Activated CD8-positive, alpha-beta memory T cell treated with anti-CD3 and anti-CD28 coated beads for 36 hours (primary cell): ENCODE measurements around the gene RNU1-3. TPM values are rescaled to one million over a fixed set of nuclear protein-coding genes. Genes with fewer than 3 reads are reported as not detected.
"Not testable (repeated sequence)": the region's sequence is repeated elsewhere in the genome, so short reads cannot be mapped to it uniquely, and the experiment has no call there.

Experiments used
- CTCF ChIA-PET: fragments of 350-600 bp; sonication (Branson Sonifier 250); formaldehyde crosslinking; loops from one replicate; lab custom pipeline; 2021; ENCODE audit warnings: antibody characterized with exemption; lab: Charles Lee
- POLR2A ChIA-PET: fragments of 350-600 bp; sonication (Branson Sonifier 250); formaldehyde crosslinking; loops from one replicate; lab custom pipeline; 2021; ENCODE audit warnings: antibody characterized with exemption; lab: Charles Lee
- total RNA-seq, 2 experiments: library from RNA; stranded (reverse); gene quantifications; one replicate each; pipeline ENCODE4 v1.2.3, GENCODE V29; 2021

RNU1-3 gene
- total RNA-seq, 2 experiments from 2014 or later, result 907 to 1,003 TPM

- POLR2A ChIA-PET, result interaction anchor here (0.6 kb wide), 1 partner anchor 269 kb away, joined by 3 read pairs; no protein-coding TSS in a partner anchor
- CTCF ChIA-PET, result no interaction called here
These were observed 38.2 kb downstream of the RNU1-3 start for GRCh38 chr1:16628361-16629111.

GRCh38 chr1:16626409-16626983 is 40.3 kb downstream of the RNU1-3 start:
- POLR2A ChIA-PET, result not testable (repeated sequence)
- CTCF ChIA-PET, result interaction anchor here (1.1 to 1.5 kb wide), 2 partner anchors 11 to 82 kb away, joined by 3 to 5 read pairs; no protein-coding TSS in a partner anchor

- CTCF ChIA-PET, result interaction anchor here (1.0 to 1.5 kb wide), 7 partner anchors 10 to 85 kb away, joined by 3 to 7 read pairs (median 4); partner anchors contain the start of gene NBPF1
- POLR2A ChIA-PET, result no interaction called here
These were observed 41.0 kb downstream of the RNU1-3 start for GRCh38 chr1:16625497-16626408.

- POLR2A ChIA-PET, result not testable (repeated sequence)
- CTCF ChIA-PET, result interaction anchor here (0.7 to 1.5 kb wide), 5 partner anchors 11 to 87 kb away, joined by 3 to 7 read pairs (median 4); partner anchors contain the start of gene NBPF1
These were observed 42.7 kb downstream of the RNU1-3 start for GRCh38 chr1:16623812-16624719.

GRCh38 chr1:16623337-16623736 is 43.4 kb downstream of the RNU1-3 start:
- CTCF ChIA-PET, result interaction anchor here (1.3 to 3.4 kb wide), 2 partner anchors 11 to 86 kb away, joined by 3 to 21 read pairs; partner anchors contain the start of gene NBPF1
- POLR2A ChIA-PET, result not testable (repeated sequence)

GRCh38 chr1:16621681-16622315 is 45.0 kb downstream of the RNU1-3 start:
- POLR2A ChIA-PET, result interaction anchor here (1.4 kb wide), 1 partner anchor 283 kb away, joined by 5 read pairs; no protein-coding TSS in a partner anchor
- CTCF ChIA-PET, result interaction anchor here (0.8 to 3.4 kb wide), 10 partner anchors 9 to 320 kb away, joined by 3 to 21 read pairs (median 6); partner anchors contain the start of genes NBPF1 and NECAP2

- POLR2A ChIA-PET, result interaction anchor here (0.7 to 1.4 kb wide), 2 partner anchors 275 to 283 kb away, joined by 3 to 5 read pairs; no protein-coding TSS in a partner anchor
- CTCF ChIA-PET, result interaction anchor here (0.6 to 3.4 kb wide), 18 partner anchors 9 to 375 kb away, joined by 3 to 21 read pairs (median 4); partner anchors contain the start of genes NBPF1 and NECAP2
These were observed 45.5 kb downstream of the RNU1-3 start for GRCh38 chr1:16621300-16621658.

- ChIA-PET POLR2A (interaction anchor here (1.4 kb wide), 1 partner anchor 285 kb away, joined by 5 read pairs; no protein-coding TSS in a partner anchor), CTCF (interaction anchor here (0.9 to 3.4 kb wide), 6 partner anchors 8 to 91 kb away, joined by 4 to 21 read pairs (median 6); partner anchors contain the start of gene NBPF1)
These were observed 46.8 kb downstream of the RNU1-3 start for GRCh38 chr1:16619803-16620501.

- ChIA-PET POLR2A (no interaction called here), CTCF (interaction anchor here (1.2 kb wide), 1 partner anchor 9 kb away, joined by 4 read pairs; no protein-coding TSS in a partner anchor)
These were observed 48.0 kb downstream of the RNU1-3 start for GRCh38 chr1:16618719-16619118.

GRCh38 chr1:16617778-16618580 is 48.8 kb downstream of the RNU1-3 start:
- CTCF ChIA-PET, result no interaction called here
- POLR2A ChIA-PET, result no interaction called here

GRCh38 chr1:16617114-16617631 is 49.6 kb downstream of the RNU1-3 start:
- ChIA-PET POLR2A (no interaction called here), CTCF (interaction anchor here (1.3 kb wide), 1 partner anchor 110 kb away, joined by 3 read pairs; no protein-coding TSS in a partner anchor)

Other genes with a start within 250 kb of the RNU1-3 start
- gene SPATA21, start 229.5 kb downstream of the RNU1-3 start, total RNA-seq, result not detected
- 10 to 100 TPM; 62.3 to 64.2 TPM for gene NECAP2, start 226.2 kb downstream of the RNU1-3 start, total RNA-seq
- 1,000 to 10,000 TPM in 1 of 2 experiments, 100 to 1,000 TPM in 1; 907 to 1,003 TPM for gene RNU1-1, start 152.7 kb downstream of the RNU1-3 start, total RNA-seq
- 1 to 10 TPM; 5.7 to 6.0 TPM for gene NBPF1, start 53.4 kb downstream of the RNU1-3 start, total RNA-seq
- gene RNU1-4, start 73.6 kb upstream of the RNU1-3 start, total RNA-seq, result 1,000 to 10,000 TPM in 1 of 2 experiments, 100 to 1,000 TPM in 1; 907 to 1,003 TPM
- gene RNU1-2, start 229.0 kb upstream of the RNU1-3 start, total RNA-seq, result 1,000 to 10,000 TPM in 1 of 2 experiments, 100 to 1,000 TPM in 1; 907 to 1,003 TPM